Loucy (cell line): ENCODE results near the gene LSM7.

Experiments used
- H2AFZ ChIP-seq: fragments of 200-600 bp; sonication (generic); 2 replicates; pipeline ENCODE4 v1.6.0; 2016; ENCODE audit warnings: antibody characterized with exemption, mild to moderate bottlenecking, low read length, moderate library complexity
- H3F3A ChIP-seq: fragments of 200-600 bp; 2 replicates; pipeline ENCODE4 v1.6.0; 2016; ENCODE audit warnings: antibody characterized with exemption, low read depth, mild to moderate bottlenecking
- H3K27me3 ChIP-seq: fragments of 200-600 bp; sonication (generic); 2 replicates; pipeline ENCODE4 v1.6.1; 2014; ENCODE audit warnings: low read length, mild to moderate bottlenecking; ENCODE audit not compliant: insufficient read depth, poor library complexity, severe bottlenecking
- H3K36me3 ChIP-seq: fragments of 200-600 bp; sonication (generic); 2 replicates; pipeline ENCODE4 v1.6.1; 2016; ENCODE audit warnings: low read length; ENCODE audit not compliant: insufficient read depth
- H3K4me1 ChIP-seq: fragments of 200-600 bp; sonication (generic); 2 replicates; pipeline ENCODE4 v1.5.1; 2014; ENCODE audit warnings: low read length, mild to moderate bottlenecking; ENCODE audit not compliant: insufficient read depth, poor library complexity, severe bottlenecking
- H3K4me2 ChIP-seq: fragments of 200-600 bp; sonication (generic); 2 replicates; pipeline ENCODE4 v1.6.0; 2014; ENCODE audit warnings: antibody characterized with exemption, low read length, low read depth, mild to moderate bottlenecking; ENCODE audit not compliant: poor library complexity, severe bottlenecking
- H3K4me3 ChIP-seq: fragments of 200-600 bp; sonication (generic); 2 replicates; pipeline ENCODE4 v1.5.1; 2014; ENCODE audit warnings: low read length, mild to moderate bottlenecking, mixed read lengths; ENCODE audit not compliant: poor library complexity, severe bottlenecking
- H3K79me2 ChIP-seq: fragments of 200-600 bp; sonication (generic); 2 replicates; pipeline ENCODE4 v1.6.1; 2014; ENCODE audit warnings: low read length; ENCODE audit not compliant: insufficient read depth
- H3K9ac ChIP-seq: fragments of 200-600 bp; sonication (generic); 2 replicates; pipeline ENCODE4 v1.6.0; 2014; ENCODE audit warnings: mild to moderate bottlenecking, low read depth, low read length, moderate library complexity; ENCODE audit not compliant: poor library complexity, severe bottlenecking
- H3K9me2 ChIP-seq: fragments of 200-600 bp; sonication (generic); replicated peaks from 2 replicates; pipeline ENCODE4 v1.6.1; 2016; ENCODE audit warnings: low read depth, low read length, mixed read lengths
- H3K9me3 ChIP-seq: fragments of 200-600 bp; sonication (generic); 2 replicates; pipeline ENCODE4 v1.6.1; 2014; ENCODE audit warnings: mild to moderate bottlenecking, antibody characterized with exemption, low read length, low read depth; ENCODE audit not compliant: insufficient read depth
- H4K20me1 ChIP-seq: fragments of 200-600 bp; sonication (generic); 2 replicates; pipeline ENCODE4 v1.6.0; 2014; ENCODE audit warnings: antibody characterized with exemption, low read length, mild to moderate bottlenecking; ENCODE audit not compliant: insufficient read depth, poor library complexity, severe bottlenecking
- EZH2phosphoT487 ChIP-seq: fragments of 200-600 bp; IDR thresholded peaks from 2 replicates; pipeline ENCODE4 v1.6.1; 2018; ENCODE audit warnings: antibody characterized with exemption, mild to moderate bottlenecking, moderate library complexity, borderline replicate concordance
- TF ChIP-seq, protein P1 (sequence below): fragments of 200-600 bp; sonication (generic); conservative IDR thresholded peaks from 2 replicates; pipeline ENCODE4 v1.5.1; 2014; ENCODE audit warnings: mild to moderate bottlenecking, antibody characterized with exemption, low read length

LSM7 gene

GRCh38 chr19:2317756-2318155 lies 10.6 kb downstream of the LSM7 start:
- peaks cover 4% of the 10 kb centered on the region for H3K4me1 ChIP-seq
- no peak overlapping the region for H3K4me2 ChIP-seq
- H3K9me2 ChIP-seq: no peaks in the 10 kb centered on the region
- no peaks in the 10 kb centered on the region for H3F3A ChIP-seq
- H3K36me3 ChIP-seq: no peaks in the 10 kb centered on the region
- TF ChIP-seq EZH2phosphoT487: no peak
- TF ChIP-seq, protein P1, sequence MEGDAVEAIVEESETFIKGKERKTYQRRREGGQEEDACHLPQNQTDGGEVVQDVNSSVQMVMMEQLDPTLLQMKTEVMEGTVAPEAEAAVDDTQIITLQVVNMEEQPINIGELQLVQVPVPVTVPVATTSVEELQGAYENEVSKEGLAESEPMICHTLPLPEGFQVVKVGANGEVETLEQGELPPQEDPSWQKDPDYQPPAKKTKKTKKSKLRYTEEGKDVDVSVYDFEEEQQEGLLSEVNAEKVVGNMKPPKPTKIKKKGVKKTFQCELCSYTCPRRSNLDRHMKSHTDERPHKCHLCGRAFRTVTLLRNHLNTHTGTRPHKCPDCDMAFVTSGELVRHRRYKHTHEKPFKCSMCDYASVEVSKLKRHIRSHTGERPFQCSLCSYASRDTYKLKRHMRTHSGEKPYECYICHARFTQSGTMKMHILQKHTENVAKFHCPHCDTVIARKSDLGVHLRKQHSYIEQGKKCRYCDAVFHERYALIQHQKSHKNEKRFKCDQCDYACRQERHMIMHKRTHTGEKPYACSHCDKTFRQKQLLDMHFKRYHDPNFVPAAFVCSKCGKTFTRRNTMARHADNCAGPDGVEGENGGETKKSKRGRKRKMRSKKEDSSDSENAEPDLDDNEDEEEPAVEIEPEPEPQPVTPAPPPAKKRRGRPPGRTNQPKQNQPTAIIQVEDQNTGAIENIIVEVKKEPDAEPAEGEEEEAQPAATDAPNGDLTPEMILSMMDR: no peak
- no peaks in the 10 kb centered on the region for H3K27me3 ChIP-seq
- H3K9me3 ChIP-seq: no peaks in the 10 kb centered on the region
- H3K4me3 ChIP-seq: no peak overlapping the region
- H2AFZ ChIP-seq: no peak overlapping the region
- no peaks in the 10 kb centered on the region for H4K20me1 ChIP-seq
- peak overlapping the region; percentile 48 for H3K9ac ChIP-seq
- H3K79me2 ChIP-seq: no peaks in the 10 kb centered on the region

DNA sequence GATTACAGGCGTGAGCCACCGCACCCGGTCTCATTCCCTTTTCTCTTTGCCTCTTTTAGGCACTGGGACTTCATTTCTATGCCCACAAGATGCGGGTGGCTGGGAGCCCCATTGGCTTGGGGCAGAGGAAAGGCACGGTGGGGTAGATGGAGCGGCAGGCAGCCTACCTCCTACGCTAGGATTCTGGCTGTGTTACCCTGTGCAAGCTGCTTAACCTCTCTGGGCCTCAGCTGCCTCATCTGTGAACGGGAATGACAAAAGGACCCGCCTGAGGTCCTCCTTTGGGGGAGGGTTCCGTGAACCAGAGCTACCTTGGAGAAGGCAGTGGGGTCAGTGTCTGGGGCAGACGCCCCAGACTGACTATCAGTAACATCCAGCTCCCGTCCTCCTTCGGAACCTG lies 11.1 kb downstream of the LSM7 start:
- no peak overlapping the region for H3K9ac ChIP-seq
- H3K9me2 ChIP-seq: no peaks in the 10 kb centered on the region
- no peak overlapping the region for H3K4me2 ChIP-seq
- H4K20me1 ChIP-seq: no peaks in the 10 kb centered on the region
- H3K4me1 ChIP-seq: peaks cover 4% of the 10 kb centered on the region
- H3F3A ChIP-seq: no peaks in the 10 kb centered on the region
- no peak for TF ChIP-seq EZH2phosphoT487
- TF ChIP-seq, protein P1: no peak
- no peak overlapping the region for H2AFZ ChIP-seq
- H3K36me3 ChIP-seq: no peaks in the 10 kb centered on the region
- H3K27me3 ChIP-seq: no peaks in the 10 kb centered on the region
- no peaks in the 10 kb centered on the region for H3K9me3 ChIP-seq
- no peaks in the 10 kb centered on the region for H3K79me2 ChIP-seq
- H3K4me3 ChIP-seq: no peak overlapping the region

DNA sequence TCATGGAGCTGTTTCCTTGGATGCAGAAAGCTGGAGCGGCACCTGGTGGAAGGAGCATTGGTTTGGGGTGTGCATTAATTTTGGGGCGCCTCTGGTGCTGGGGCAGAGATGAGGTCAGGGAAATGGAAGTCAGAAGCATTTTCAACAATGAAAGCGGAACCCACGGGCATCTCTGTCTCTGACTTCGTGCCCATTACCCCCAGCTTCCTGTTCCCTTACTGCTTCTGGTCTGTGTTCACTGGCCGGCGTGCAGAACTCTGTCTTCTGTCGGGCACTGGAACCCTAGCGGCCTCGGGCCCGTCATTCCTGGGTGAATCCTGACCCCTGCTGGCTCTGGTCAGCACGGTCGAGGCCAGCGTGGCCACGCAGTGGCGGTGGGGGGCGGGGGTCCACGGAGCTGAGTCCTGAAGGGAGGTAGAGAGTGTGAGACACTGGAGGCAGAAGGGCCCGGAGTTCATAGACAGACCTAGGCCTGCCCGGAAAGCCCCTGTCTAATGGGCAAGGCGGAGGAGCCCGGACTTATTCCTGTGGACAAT lies 12.5 kb downstream of the LSM7 start:
- no peaks in the 10 kb centered on the region for H3K27me3 ChIP-seq
- TF ChIP-seq, protein P1: peak; percentile 43
- TF ChIP-seq EZH2phosphoT487: no peak
- H3K9ac ChIP-seq: no peak overlapping the region
- no peak overlapping the region for H3K4me3 ChIP-seq
- H3K9me3 ChIP-seq: no peaks in the 10 kb centered on the region
- H2AFZ ChIP-seq: no peak overlapping the region
- H3K9me2 ChIP-seq: no peaks in the 10 kb centered on the region
- peaks cover 4% of the 10 kb centered on the region for H3K4me1 ChIP-seq
- no peaks in the 10 kb centered on the region for H3K36me3 ChIP-seq
- no peaks in the 10 kb centered on the region for H4K20me1 ChIP-seq
- no peaks in the 10 kb centered on the region for H3K79me2 ChIP-seq
- H3F3A ChIP-seq: no peaks in the 10 kb centered on the region
- H3K4me2 ChIP-seq: no peak overlapping the region
